Osteoblast (primary cell): ENCODE data around the gene CDX1. TPM values are rescaled to one million over a fixed set of nuclear protein-coding genes. Genes with fewer than 3 reads are reported as not detected.

Experiments
- DNase-seq: peaks from one replicate; pipeline ENCODE4 v3.0.0; 2011; ENCODE audit warnings: low spot score, mixed read lengths; ENCODE audit not compliant: insufficient read length; ENCODE audit errors: missing footprints
- H2AFZ ChIP-seq: 2 replicates; pipeline ENCODE4 v1.6.0; 2011; ENCODE audit warnings: mild to moderate bottlenecking, low read length
- H3K27ac ChIP-seq: 2 replicates; pipeline ENCODE4 v1.5.1; 2011; ENCODE audit warnings: mild to moderate bottlenecking, low read depth, low read length, moderate library complexity
- H3K27me3 ChIP-seq: 2 replicates; pipeline ENCODE4 v1.6.0; 2012; ENCODE audit warnings: mild to moderate bottlenecking, control low read depth, inconsistent platforms, low read length, moderate library complexity; ENCODE audit not compliant: insufficient read depth
- H3K36me3 ChIP-seq: 2 replicates; pipeline ENCODE4 v1.5.1; 2011; ENCODE audit warnings: mild to moderate bottlenecking, low read length, control low read depth, moderate library complexity; ENCODE audit not compliant: insufficient read depth
- H3K4me1 ChIP-seq: 2 replicates; pipeline ENCODE4 v1.5.1; 2011; ENCODE audit warnings: mild to moderate bottlenecking, low read length, control low read depth, moderate library complexity; ENCODE audit not compliant: insufficient read depth
- H3K4me2 ChIP-seq: 2 replicates; pipeline ENCODE4 v1.6.0; 2011; ENCODE audit warnings: mild to moderate bottlenecking, low read length; ENCODE audit not compliant: insufficient read depth
- H3K4me3 ChIP-seq: fragments of 200-600 bp; sonication (generic); 3 replicates; pipeline ENCODE4 v1.5.1; 2012; ENCODE audit warnings: mild to moderate bottlenecking, low read length, inconsistent platforms; ENCODE audit not compliant: insufficient read depth
- H3K79me2 ChIP-seq: 2 replicates; pipeline ENCODE4 v1.6.0; 2012; ENCODE audit warnings: mild to moderate bottlenecking, low read length, control low read depth, inconsistent platforms; ENCODE audit not compliant: insufficient read depth
- H3K9me3 ChIP-seq: 2 replicates; pipeline ENCODE4 v1.5.1; 2011; ENCODE audit warnings: low read depth, low read length, control low read depth
- H4K20me1 ChIP-seq: 2 replicates; pipeline ENCODE4 v1.6.0; 2012; ENCODE audit warnings: mild to moderate bottlenecking, low read length, control low read depth; ENCODE audit not compliant: insufficient read depth
- total RNA-seq: library from RNA; depleted of rRNA; stranded (reverse); fragments of >200 nt; gene quantifications from 2 replicates; pipeline ENCODE4 v1.2.3, GENCODE V29; 2012
- TF ChIP-seq, protein P1 (sequence below): IDR thresholded peaks from 2 replicates; pipeline ENCODE4 v1.5.1; 2011; ENCODE audit warnings: mild to moderate bottlenecking, low read depth, low read length, moderate library complexity; ENCODE audit errors: extremely low read depth

CDX1 gene
- total RNA-seq, 1 donor, result 0.36 TPM

DNA sequence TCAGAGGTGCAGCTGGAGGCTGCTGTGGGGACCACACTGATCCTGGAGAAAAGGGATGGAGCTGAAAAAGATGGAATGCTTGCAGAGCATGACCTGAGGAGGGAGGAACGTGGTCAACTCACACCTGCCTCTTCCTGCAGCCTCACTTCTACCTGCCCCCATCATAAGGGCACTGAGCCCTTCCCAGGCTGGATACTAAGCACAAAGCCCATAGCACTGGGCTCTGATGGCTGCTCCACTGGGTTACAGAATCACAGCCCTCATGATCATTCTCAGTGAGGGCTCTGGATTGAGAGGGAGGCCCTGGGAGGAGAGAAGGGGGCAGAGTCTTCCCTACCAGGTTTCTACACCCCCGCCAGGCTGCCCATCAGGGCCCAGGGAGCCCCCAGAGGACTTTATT is 17.4 kb downstream of the CDX1 start:
- H3K79me2 ChIP-seq, result no peaks in the 10 kb centered on the region
- H3K4me3 ChIP-seq, result no peak overlapping the region
- no peaks in the 10 kb centered on the region for H4K20me1 ChIP-seq
- no peaks in the 10 kb centered on the region for H3K9me3 ChIP-seq
- no peak overlapping the region for H3K4me2 ChIP-seq
- DNase-seq, result no peak
- peaks cover 17% of the 10 kb centered on the region for H3K27me3 ChIP-seq
- H2AFZ ChIP-seq, result no peak overlapping the region
- H3K4me1 ChIP-seq, result peaks cover 7% of the 10 kb centered on the region
- H3K36me3 ChIP-seq, result no peaks in the 10 kb centered on the region
- TF ChIP-seq, protein P1, sequence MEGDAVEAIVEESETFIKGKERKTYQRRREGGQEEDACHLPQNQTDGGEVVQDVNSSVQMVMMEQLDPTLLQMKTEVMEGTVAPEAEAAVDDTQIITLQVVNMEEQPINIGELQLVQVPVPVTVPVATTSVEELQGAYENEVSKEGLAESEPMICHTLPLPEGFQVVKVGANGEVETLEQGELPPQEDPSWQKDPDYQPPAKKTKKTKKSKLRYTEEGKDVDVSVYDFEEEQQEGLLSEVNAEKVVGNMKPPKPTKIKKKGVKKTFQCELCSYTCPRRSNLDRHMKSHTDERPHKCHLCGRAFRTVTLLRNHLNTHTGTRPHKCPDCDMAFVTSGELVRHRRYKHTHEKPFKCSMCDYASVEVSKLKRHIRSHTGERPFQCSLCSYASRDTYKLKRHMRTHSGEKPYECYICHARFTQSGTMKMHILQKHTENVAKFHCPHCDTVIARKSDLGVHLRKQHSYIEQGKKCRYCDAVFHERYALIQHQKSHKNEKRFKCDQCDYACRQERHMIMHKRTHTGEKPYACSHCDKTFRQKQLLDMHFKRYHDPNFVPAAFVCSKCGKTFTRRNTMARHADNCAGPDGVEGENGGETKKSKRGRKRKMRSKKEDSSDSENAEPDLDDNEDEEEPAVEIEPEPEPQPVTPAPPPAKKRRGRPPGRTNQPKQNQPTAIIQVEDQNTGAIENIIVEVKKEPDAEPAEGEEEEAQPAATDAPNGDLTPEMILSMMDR, result no peak
- H3K27ac ChIP-seq, result no peak overlapping the region

DNA sequence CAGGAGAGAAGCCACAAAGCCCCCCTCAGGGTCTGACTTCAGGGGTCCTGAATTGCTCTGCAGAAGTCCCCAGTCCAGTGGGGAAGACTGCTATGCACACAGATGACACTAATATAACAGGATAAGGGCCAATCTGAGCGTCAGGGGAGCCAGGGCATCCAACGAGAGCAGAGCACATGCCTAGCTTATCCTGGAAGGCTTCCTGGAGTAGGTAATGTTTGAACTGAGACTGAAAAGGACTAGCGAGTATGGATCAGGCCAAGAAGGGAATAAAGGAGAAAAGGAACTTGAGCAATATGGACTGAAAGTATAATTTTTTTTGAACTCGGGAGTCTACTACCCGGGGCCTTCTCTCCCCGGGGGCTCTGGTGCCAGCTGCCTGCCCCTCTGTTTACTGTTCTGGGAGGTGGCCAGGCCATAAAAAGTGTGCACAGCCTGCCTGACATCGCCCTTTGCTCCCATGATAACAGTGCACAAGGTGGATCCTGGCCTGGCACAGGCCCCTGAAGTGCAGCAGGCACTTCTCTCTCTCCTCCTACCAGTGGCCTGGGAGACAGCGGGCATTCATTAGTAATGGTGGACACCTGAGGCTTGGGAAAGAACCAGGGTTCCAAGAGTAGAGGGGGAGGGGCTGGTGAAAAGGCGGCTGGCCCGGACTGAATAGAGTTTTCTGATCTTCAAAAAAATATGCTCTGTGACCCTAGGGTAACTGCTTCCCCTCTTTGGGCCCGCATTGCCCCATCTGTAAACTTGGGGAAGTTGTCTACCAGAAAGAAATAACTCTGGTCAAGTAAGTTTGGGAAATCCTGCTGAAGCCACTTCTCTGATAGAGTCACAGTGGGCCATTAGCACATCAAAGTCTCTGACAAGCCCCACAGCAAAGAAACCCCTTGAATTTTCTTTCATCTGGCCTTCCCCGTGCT is 18.7 kb downstream of the CDX1 start:
- Histone ChIP-seq H3K79me2 (no peaks in the 10 kb centered on the region), H3K9me3 (no peaks in the 10 kb centered on the region), H2AFZ (no peak overlapping the region), H4K20me1 (no peaks in the 10 kb centered on the region), H3K27ac (no peak overlapping the region), H3K4me1 (peaks cover 7% of the 10 kb centered on the region), H3K27me3 (peaks cover 30% of the 10 kb centered on the region), H3K4me3 (no peak overlapping the region), H3K36me3 (no peaks in the 10 kb centered on the region), H3K4me2 (no peak overlapping the region)
- TF ChIP-seq, protein P1, result no peak
- DNase-seq, result no peak

DNA sequence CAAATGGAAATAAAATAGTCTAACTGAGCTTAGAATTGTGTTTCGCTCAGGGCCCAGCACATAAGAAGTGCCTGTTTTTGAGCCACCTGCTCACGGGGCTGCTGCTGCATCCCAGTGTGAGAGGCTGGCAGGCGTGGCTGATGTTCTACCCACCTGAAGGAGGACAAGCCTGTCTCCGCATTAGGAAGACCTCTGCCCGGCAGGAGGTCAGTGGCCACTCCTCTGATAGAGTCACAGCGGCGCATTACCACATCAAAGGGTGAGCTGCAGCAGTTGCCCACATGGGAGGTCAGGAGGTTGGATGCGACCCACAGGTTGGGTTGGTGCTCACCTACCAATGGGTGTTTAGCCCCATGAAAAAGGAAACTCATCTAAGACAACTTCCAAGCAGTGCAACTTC is 19.6 kb downstream of the CDX1 start:
- Histone ChIP-seq H4K20me1 (no peaks in the 10 kb centered on the region), H3K36me3 (no peaks in the 10 kb centered on the region), H3K9me3 (no peaks in the 10 kb centered on the region), H2AFZ (no peak overlapping the region), H3K79me2 (no peaks in the 10 kb centered on the region), H3K27ac (no peak overlapping the region), H3K4me1 (no peaks in the 10 kb centered on the region), H3K4me2 (no peak overlapping the region), H3K4me3 (no peak overlapping the region), H3K27me3 (peaks cover 39% of the 10 kb centered on the region)
- TF ChIP-seq, protein P1, result no peak
- DNase-seq, result no peak

DNA sequence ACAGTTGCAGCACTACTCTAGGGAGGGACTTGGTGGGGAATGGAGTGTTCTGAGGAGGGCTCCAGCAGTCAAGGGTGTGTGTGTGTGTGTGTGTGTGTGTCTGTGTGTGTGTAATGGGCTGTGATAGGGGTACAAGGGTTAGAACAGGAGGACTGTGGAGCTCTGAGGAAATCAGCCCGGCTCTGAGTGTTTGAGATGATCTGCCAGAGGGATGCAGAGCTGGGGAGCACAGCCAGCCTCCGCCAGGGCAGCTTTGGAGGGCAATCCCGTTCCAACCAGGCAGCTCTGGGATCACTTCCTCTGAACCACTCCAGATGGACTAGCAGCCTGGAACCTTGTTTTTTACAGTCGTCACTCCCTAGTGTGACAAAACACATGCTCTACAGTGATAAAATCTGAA is 20.3 kb downstream of the CDX1 start:
- no peak for DNase-seq
- no peak overlapping the region for H2AFZ ChIP-seq
- TF ChIP-seq, protein P1, result no peak
- no peaks in the 10 kb centered on the region for H3K4me1 ChIP-seq
- no peaks in the 10 kb centered on the region for H3K9me3 ChIP-seq
- H3K79me2 ChIP-seq, result no peaks in the 10 kb centered on the region
- no peaks in the 10 kb centered on the region for H4K20me1 ChIP-seq
- no peak overlapping the region for H3K27ac ChIP-seq
- peaks cover 44% of the 10 kb centered on the region for H3K27me3 ChIP-seq
- no peak overlapping the region for H3K4me3 ChIP-seq
- no peaks in the 10 kb centered on the region for H3K36me3 ChIP-seq
- H3K4me2 ChIP-seq, result no peak overlapping the region
